Measurements from ENCODE around the gene ZNF783. TPM values are rescaled to one million over a fixed set of nuclear protein-coding genes. Genes with fewer than 3 reads are reported as not detected.
"Not testable (repeated sequence)": the region's sequence is repeated elsewhere in the genome, so short reads cannot be mapped to it uniquely, and the experiment has no call there.

The ZNF783 gene
- total and polyA plus RNA-seq, 5 donors, result 3.5 to 7.4 (median 6.8) TPM

DNA sequence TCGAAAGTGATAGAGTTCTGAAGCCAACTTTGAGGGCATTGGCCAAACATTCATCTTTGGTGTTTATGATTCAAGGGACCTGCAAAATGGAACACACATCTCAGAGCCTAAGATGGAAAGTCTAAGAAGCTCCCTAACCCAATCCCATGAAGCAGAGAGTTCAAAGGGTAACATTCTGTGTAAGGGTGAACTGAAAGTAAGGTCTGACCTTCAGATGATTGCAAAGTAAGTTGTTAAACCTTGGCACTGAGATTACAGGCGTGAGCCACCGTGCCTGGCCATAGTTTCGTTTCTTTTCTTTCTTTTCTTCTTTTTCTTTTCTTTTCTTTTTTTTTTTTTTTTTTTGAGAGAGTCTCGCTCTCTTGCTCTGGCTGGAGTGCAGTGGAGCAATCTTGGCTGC lies 20.3 kb upstream of the ZNF783 start:
- ATAC-seq, result no peak
- Histone ChIP-seq H3K9me3 (ENCODE audit: control insufficient read depth, low read length) (no peaks in the 10 kb centered on the region), H3K4me1 (ENCODE audit: control insufficient read depth, insufficient read depth, low read length) (no peaks in the 10 kb centered on the region), H3K4me3 (ENCODE audit: low read length) (no peak overlapping the region), H3K27ac (ENCODE audit: low read length) (no peak overlapping the region), H3K27me3 (ENCODE audit: control insufficient read depth, insufficient read depth) (no peaks in the 10 kb centered on the region)
- intact Hi-C loops (cut with DNase I), result no loop called here
- 95% methylated on average over 5 of the region's 5 CpGs for WGBS
- DNase-seq, result no peak

DNA sequence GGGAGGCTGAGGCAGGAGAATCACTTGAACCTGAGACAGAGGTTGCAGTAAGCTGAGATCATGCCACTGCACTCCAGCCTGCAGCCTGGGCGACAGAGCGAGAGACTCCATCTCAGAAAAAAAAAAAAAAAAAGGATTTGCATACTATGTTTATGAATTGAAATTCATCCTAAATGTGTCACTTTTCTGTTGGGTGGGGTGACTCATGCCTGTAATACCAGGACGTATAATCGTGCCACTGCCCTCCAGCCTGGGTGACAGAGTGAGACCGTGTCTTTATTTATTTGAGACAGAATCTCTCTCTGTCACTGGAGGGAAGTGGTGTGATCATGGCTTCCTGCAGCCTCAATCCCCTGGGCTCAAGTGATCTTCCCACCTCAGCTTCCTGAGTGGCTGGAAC lies 16.8 kb upstream of the ZNF783 start:
- Histone ChIP-seq H3K9me3 (ENCODE audit: control insufficient read depth, low read length) (no peaks in the 10 kb centered on the region), H3K27me3 (ENCODE audit: control insufficient read depth, insufficient read depth) (no peaks in the 10 kb centered on the region), H3K4me3 (ENCODE audit: low read length) (no peak overlapping the region), H3K4me1 (ENCODE audit: control insufficient read depth, insufficient read depth, low read length) (no peaks in the 10 kb centered on the region), H3K27ac (ENCODE audit: low read length) (no peak overlapping the region)
- ATAC-seq, result no peak
- DNase-seq, result no peak
- 82% methylated on average over 5 of the region's 5 CpGs for WGBS
- intact Hi-C loops (cut with DNase I), result no loop called here

GRCh38 chr7:149245744-149246143 lies 16.3 kb upstream of the ZNF783 start:
- 86% methylated on average over 5 of the region's 5 CpGs for WGBS
- no peaks in the 10 kb centered on the region for H3K4me1 ChIP-seq (ENCODE audit: control insufficient read depth, insufficient read depth, low read length)
- intact Hi-C loops (cut with DNase I), result no loop called here
- no peaks in the 10 kb centered on the region for H3K27me3 ChIP-seq (ENCODE audit: control insufficient read depth, insufficient read depth)
- DNase-seq (no peak), ATAC-seq (no peak)
- no peak overlapping the region for H3K4me3 ChIP-seq (ENCODE audit: low read length)
- no peaks in the 10 kb centered on the region for H3K9me3 ChIP-seq (ENCODE audit: control insufficient read depth, low read length)
- H3K27ac ChIP-seq (ENCODE audit: low read length), result no peak overlapping the region

DNA sequence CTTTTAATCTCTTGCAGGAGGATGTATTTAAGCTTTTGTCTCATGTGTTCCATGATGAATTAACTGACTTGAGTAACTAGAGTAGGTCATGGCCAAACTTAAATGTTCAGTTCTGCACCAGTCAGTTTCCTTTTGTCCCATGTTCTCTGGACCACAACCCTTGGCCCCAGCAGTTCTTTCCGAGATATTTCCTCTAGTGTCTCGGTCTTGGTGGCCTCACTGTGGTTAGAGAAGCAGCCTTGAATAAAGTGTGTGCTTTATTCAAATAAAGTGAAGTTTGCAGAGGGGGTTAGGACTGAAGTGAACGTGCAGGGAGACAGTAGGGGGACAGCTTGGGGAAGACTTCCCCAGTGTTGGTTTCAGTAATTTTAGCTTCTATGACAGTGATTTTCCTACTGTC lies 13.2 kb upstream of the ZNF783 start:
- no peak for ATAC-seq
- intact Hi-C loops (cut with DNase I), result no loop called here

GRCh38 chr7:149250151-149250550 lies 11.8 kb upstream of the ZNF783 start:
- ATAC-seq; H3K4me3 ChIP-seq (ENCODE audit: low read length); H3K9me3 ChIP-seq (ENCODE audit: control insufficient read depth, low read length); H3K27me3 ChIP-seq (ENCODE audit: control insufficient read depth, insufficient read depth); H3K27ac ChIP-seq (ENCODE audit: low read length); DNase-seq; H3K4me1 ChIP-seq (ENCODE audit: control insufficient read depth, insufficient read depth, low read length); intact Hi-C loops (cut with DNase I): not testable (repeated sequence)
- 94% methylated on average over 18 of the region's 18 CpGs for WGBS

More for the DNA sequence above, 13.2 kb upstream of the ZNF783 start:
- Histone ChIP-seq H3K27me3 (ENCODE audit: control insufficient read depth, insufficient read depth) (no peaks in the 10 kb centered on the region), H3K9me3 (ENCODE audit: control insufficient read depth, low read length) (no peaks in the 10 kb centered on the region), H3K4me1 (ENCODE audit: control insufficient read depth, insufficient read depth, low read length) (no peaks in the 10 kb centered on the region), H3K4me3 (ENCODE audit: low read length) (no peak overlapping the region), H3K27ac (ENCODE audit: low read length) (no peak overlapping the region)
- no peak for DNase-seq
- WGBS, result 73% methylated on average over 3 of the region's 3 CpGs

GRCh38 chr7:149251518-149251917 lies 10.5 kb upstream of the ZNF783 start:
- H3K27me3 ChIP-seq (ENCODE audit: control insufficient read depth, insufficient read depth); DNase-seq; H3K4me3 ChIP-seq (ENCODE audit: low read length); H3K9me3 ChIP-seq (ENCODE audit: control insufficient read depth, low read length); ATAC-seq; H3K4me1 ChIP-seq (ENCODE audit: control insufficient read depth, insufficient read depth, low read length); intact Hi-C loops (cut with DNase I); H3K27ac ChIP-seq (ENCODE audit: low read length): not testable (repeated sequence)
- WGBS, result 96% methylated on average over 10 of the region's 10 CpGs

DNA sequence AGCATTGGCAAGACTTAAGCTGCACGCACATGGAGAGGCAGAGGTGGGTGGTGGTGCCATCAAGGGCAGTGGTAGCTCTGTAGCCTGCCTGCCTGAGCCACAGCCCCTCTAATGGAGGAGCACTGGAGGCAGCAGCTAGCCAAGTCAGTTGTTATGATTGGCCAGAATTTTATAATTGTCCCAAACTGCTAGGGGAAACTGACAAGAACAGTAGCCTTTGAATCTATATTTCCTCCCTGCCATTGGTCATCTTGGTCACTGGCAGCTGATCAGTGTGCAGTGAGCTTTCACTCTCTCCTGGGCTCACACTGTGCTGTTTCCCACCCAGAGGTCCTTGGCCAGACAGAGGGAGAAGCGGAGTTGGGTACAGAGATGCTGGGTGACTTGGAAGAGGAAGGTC lies 9.6 kb upstream of the ZNF783 start:
- Histone ChIP-seq H3K9me3 (ENCODE audit: control insufficient read depth, low read length) (no peaks in the 10 kb centered on the region), H3K4me1 (ENCODE audit: control insufficient read depth, insufficient read depth, low read length) (no peaks in the 10 kb centered on the region), H3K27ac (ENCODE audit: low read length) (no peak overlapping the region), H3K27me3 (ENCODE audit: control insufficient read depth, insufficient read depth) (no peaks in the 10 kb centered on the region), H3K4me3 (ENCODE audit: low read length) (no peak overlapping the region)
- intact Hi-C loops (cut with DNase I), result no loop called here
- no peak for DNase-seq
- 94% methylated on average over 2 of the region's 2 CpGs for WGBS
- ATAC-seq, result no peak

DNA sequence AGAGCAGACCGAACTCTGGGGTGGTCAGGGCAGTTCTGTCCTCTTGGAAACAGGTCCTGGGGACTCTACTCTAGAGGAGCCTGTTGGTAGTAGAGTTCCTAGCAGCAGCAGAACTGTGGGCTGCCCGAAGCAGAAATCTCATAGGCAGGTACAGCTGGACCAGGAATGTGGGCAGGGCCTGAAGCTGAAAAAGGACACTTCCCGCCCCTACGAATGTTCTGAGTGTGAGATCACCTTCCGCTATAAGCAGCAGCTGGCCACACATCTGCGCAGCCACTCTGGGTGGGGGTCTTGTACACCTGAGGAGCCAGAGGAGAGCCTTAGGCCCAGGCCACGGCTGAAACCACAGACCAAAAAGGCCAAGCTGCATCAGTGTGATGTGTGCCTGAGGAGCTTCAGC lies 8.3 kb upstream of the ZNF783 start:
- WGBS, result 90% methylated on average over 7 of the region's 7 CpGs
- Histone ChIP-seq H3K4me1 (ENCODE audit: control insufficient read depth, insufficient read depth, low read length) (no peaks in the 10 kb centered on the region), H3K27me3 (ENCODE audit: control insufficient read depth, insufficient read depth) (no peaks in the 10 kb centered on the region), H3K4me3 (ENCODE audit: low read length) (no peak overlapping the region), H3K27ac (ENCODE audit: low read length) (no peak overlapping the region), H3K9me3 (ENCODE audit: control insufficient read depth, low read length) (no peaks in the 10 kb centered on the region)
- no peak for ATAC-seq
- no peak for DNase-seq
- intact Hi-C loops (cut with DNase I), result no loop called here

DNA sequence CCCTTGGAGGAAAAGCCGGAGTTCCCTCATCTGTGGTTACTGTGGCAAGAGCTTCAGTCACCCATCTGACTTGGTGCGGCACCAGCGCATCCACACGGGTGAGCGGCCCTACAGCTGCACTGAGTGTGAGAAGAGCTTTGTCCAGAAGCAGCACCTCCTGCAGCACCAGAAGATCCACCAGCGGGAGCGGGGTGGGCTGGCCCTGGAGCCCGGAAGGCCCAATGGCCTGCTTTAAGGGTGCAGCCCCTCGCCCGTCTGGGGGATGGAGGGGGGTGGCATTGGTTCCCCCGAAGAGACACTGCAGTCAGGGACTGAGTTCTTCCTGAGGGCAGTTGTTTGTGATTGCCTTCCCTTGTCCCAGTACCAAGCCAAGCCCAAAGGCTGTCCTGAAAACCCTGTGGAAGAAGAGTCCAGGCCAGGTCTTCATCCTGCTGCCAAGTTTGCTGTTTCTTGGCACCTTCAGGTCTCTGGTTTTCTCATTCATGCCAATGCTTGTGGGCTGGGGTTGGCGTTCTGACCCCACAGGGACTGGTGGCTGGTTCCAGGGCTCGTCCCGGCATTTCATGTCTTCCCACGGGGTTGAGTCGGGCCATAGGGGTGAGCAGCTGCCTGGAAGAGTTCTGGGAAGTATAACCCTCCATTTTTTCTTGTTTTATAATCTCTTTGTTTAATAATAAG lies 7.7 kb upstream of the ZNF783 start:
- H3K27me3 ChIP-seq (ENCODE audit: control insufficient read depth, insufficient read depth), result no peaks in the 10 kb centered on the region
- no peak overlapping the region for H3K27ac ChIP-seq (ENCODE audit: low read length)
- no peaks in the 10 kb centered on the region for H3K4me1 ChIP-seq (ENCODE audit: control insufficient read depth, insufficient read depth, low read length)
- WGBS, result 93% methylated on average over 16 of the region's 16 CpGs
- DNase-seq (no peak), ATAC-seq (no peak)
- intact Hi-C loops (cut with DNase I), result no loop called here
- no peak overlapping the region for H3K4me3 ChIP-seq (ENCODE audit: low read length)
- H3K9me3 ChIP-seq (ENCODE audit: control insufficient read depth, low read length), result no peaks in the 10 kb centered on the region

DNA sequence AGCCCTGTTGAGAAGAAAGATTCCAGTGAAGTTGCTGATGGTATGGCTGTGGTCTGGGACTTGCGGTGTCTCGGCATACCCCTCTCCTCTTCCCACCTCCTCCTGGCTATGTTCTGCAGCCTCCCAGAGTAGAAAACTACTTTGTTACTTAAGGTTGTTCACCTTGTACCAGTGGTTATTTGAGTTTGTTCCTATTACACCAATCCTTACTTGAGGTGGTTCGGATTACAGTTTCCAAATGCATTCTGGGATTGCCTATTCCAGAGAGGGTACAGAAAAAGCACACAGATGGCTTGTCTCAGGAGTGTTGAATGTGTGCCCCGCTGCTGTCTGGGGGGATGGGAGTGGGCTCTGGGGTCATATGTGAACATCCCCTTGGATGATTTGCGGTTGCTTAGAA lies 6.8 kb upstream of the ZNF783 start:
- ATAC-seq (no peak), DNase-seq (no peak)
- Histone ChIP-seq H3K4me1 (ENCODE audit: control insufficient read depth, insufficient read depth, low read length) (no peaks in the 10 kb centered on the region), H3K27me3 (ENCODE audit: control insufficient read depth, insufficient read depth) (no peaks in the 10 kb centered on the region), H3K27ac (ENCODE audit: low read length) (no peak overlapping the region), H3K9me3 (ENCODE audit: control insufficient read depth, low read length) (no peaks in the 10 kb centered on the region), H3K4me3 (ENCODE audit: low read length) (no peak overlapping the region)
- 90% methylated on average over 5 of the region's 5 CpGs for WGBS
- intact Hi-C loops (cut with DNase I), result no loop called here

DNA sequence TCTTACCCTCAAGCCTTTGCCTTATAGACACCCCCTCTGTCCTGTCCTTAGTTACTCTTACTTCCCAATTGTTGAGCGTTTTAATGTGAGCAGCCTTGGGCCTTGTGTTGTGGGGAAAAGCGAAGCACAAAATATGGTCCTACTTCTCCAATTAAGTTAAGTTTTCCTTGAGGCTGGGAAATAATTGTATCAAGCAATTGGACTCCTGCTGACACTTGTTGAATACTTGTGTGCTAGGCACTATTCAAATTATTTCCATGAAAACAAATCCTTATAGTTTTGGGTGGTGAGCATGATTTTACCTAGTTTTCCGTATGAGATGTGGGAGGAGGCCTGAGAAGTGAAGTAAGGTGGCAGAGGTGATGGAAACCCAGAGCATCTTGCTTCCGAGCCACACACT lies 5.4 kb upstream of the ZNF783 start:
- no peaks in the 10 kb centered on the region for H3K9me3 ChIP-seq (ENCODE audit: control insufficient read depth, low read length)
- 88% methylated on average over 4 of the region's 4 CpGs for WGBS
- no peak for ATAC-seq
- no peak overlapping the region for H3K27ac ChIP-seq (ENCODE audit: low read length)
- no peaks in the 10 kb centered on the region for H3K4me1 ChIP-seq (ENCODE audit: control insufficient read depth, insufficient read depth, low read length)
- no peak for DNase-seq
- no peaks in the 10 kb centered on the region for H3K27me3 ChIP-seq (ENCODE audit: control insufficient read depth, insufficient read depth)
- H3K4me3 ChIP-seq (ENCODE audit: low read length), result no peak overlapping the region
- intact Hi-C loops (cut with DNase I), result no loop called here

- DNase-seq, result no peak
- Histone ChIP-seq H3K27me3 (ENCODE audit: control insufficient read depth, insufficient read depth) (no peaks in the 10 kb centered on the region), H3K27ac (ENCODE audit: low read length) (no peak overlapping the region), H3K9me3 (ENCODE audit: control insufficient read depth, low read length) (no peaks in the 10 kb centered on the region), H3K4me3 (ENCODE audit: low read length) (no peak overlapping the region), H3K4me1 (ENCODE audit: control insufficient read depth, insufficient read depth, low read length) (no peaks in the 10 kb centered on the region)
- intact Hi-C loops (cut with DNase I), result no loop called here
- ATAC-seq, result no peak
- 78% methylated on average over 2 of the region's 2 CpGs for WGBS
These were observed 4.8 kb upstream of the ZNF783 start for GRCh38 chr7:149257146-149257545.

All from right cardiac atrium (tissue), 5 donors.